H1 (cell line): ENCODE measurements around the gene HERC4. TPM values are rescaled to one million over a fixed set of nuclear protein-coding genes. Genes with fewer than 3 reads are reported as not detected.
A peak's percentile ranks its signal among the peaks of the same experiment; 100 is the strongest.

Source experiments
- CTCF ChIA-PET: fragments of 300-600 bp; sonication (Branson Sonifier 250); formaldehyde crosslinking; loops from one replicate; lab custom pipeline; 2021; ENCODE audit not compliant: partially characterized antibody; lab: Charles Lee
- POLR2A ChIA-PET: fragments of 300-600 bp; sonication (Branson Sonifier 250); formaldehyde crosslinking; loops from one replicate; lab custom pipeline; 2021; ENCODE audit warnings: inconsistent platforms; ENCODE audit not compliant: partially characterized antibody; lab: Charles Lee
- DNase-seq, 2 experiments: peaks; one replicate each; pipeline versions ENCODE4 v3.0.0 to v3.0.0-alpha.2; 2010 to 2022; ENCODE audit warnings: low spot score in 2 of 2, low read depth in 1 of 2, mixed read lengths in 1 of 2
- FAIRE-seq: peaks from 2 replicates; lab custom pipeline; 2011; peaks lifted over from hg19 to GRCh38; lab: Jason Lieb, UNC
- H2AFZ ChIP-seq: 2 replicates; pipeline ENCODE4 v1.8.1; 2012; ENCODE audit warnings: low read length, inconsistent platforms
- H2AK5ac ChIP-seq: 2 replicates; pipeline ENCODE4 v1.6.1; 2013; ENCODE audit warnings: low read depth, low read length
- H2BK120ac ChIP-seq: replicated peaks from 2 replicates; pipeline ENCODE3; 2013; ENCODE audit warnings: low read depth, low read length, inconsistent platforms
- H2BK12ac ChIP-seq: 2 replicates; pipeline ENCODE4 v1.6.1; 2013; ENCODE audit warnings: low read depth, low read length
- H2BK15ac ChIP-seq: 2 replicates; pipeline ENCODE4 v1.6.1; 2013; ENCODE audit warnings: low read length
- H2BK20ac ChIP-seq: 2 replicates; pipeline ENCODE4 v1.6.1; 2013; ENCODE audit warnings: low read length
- H2BK5ac ChIP-seq: 2 replicates; pipeline ENCODE4 v1.6.1; 2013; ENCODE audit warnings: low read depth, low read length
- H3K14ac ChIP-seq: 2 replicates; pipeline ENCODE4 v1.6.1; 2013; ENCODE audit warnings: inconsistent platforms; ENCODE audit not compliant: insufficient read length
- H3K18ac ChIP-seq: 2 replicates; pipeline ENCODE4 v1.6.1; 2013; ENCODE audit warnings: low read length; ENCODE audit errors: extremely low read depth
- H3K23ac ChIP-seq: 2 replicates; pipeline ENCODE4 v1.6.1; 2013; ENCODE audit warnings: inconsistent platforms; ENCODE audit not compliant: insufficient read length
- H3K23me2 ChIP-seq: 2 replicates; pipeline ENCODE4 v1.6.1; 2013; ENCODE audit warnings: low read depth, low read length
- H3K27ac ChIP-seq: 2 replicates; pipeline ENCODE4 v1.6.1; 2011; ENCODE audit warnings: low read depth, low read length, inconsistent platforms
- H3K27me3 ChIP-seq, 4 experiments: replicated peaks in 1 of 4; 1 replicate in 1 of 4; 2 replicates in 3 of 4; pipeline versions ENCODE4 v1.6.1 to v1.8.1; 2011 to 2013; ENCODE audit warnings: low read length in 3 of 4, mild to moderate bottlenecking in 3 of 4, inconsistent platforms in 2 of 4, mixed read lengths in 2 of 4, moderate library complexity in 1 of 4; ENCODE audit not compliant: control insufficient read depth in 3 of 4, insufficient read depth in 3 of 4; ENCODE audit errors: extremely low read depth in 1 of 4
- H3K36me3 ChIP-seq, 4 experiments: 2 replicates each; pipeline versions ENCODE4 v1.6.1 to v1.8.1; 2011 to 2013; ENCODE audit warnings: mild to moderate bottlenecking in 4 of 4, low read length in 3 of 4, moderate library complexity in 2 of 4, control low read depth in 1 of 4, inconsistent platforms in 1 of 4; ENCODE audit not compliant: insufficient read depth in 4 of 4, control insufficient read depth in 2 of 4
- H3K4ac ChIP-seq: replicated peaks from 2 replicates; pipeline ENCODE3; 2013; ENCODE audit warnings: low read length, low read depth, mixed read lengths, inconsistent platforms; ENCODE audit not compliant: insufficient read length
- H3K4me1 ChIP-seq, 4 experiments: replicated peaks in 1 of 4; 1 replicate in 1 of 4; 2 replicates in 3 of 4; pipeline versions ENCODE4 v1.6.1 to v1.8.1; 2011 to 2013; ENCODE audit warnings: low read length in 3 of 4, inconsistent platforms in 2 of 4, mixed read lengths in 1 of 4; ENCODE audit not compliant: insufficient read depth in 4 of 4, control insufficient read depth in 3 of 4
- H3K4me2 ChIP-seq, 2 experiments: 2 replicates each; pipeline versions ENCODE4 v1.6.1 to v1.8.1; 2011 to 2013; ENCODE audit warnings: low read depth in 2 of 2, low read length in 2 of 2, control low read depth in 1 of 2, inconsistent platforms in 1 of 2, mild to moderate bottlenecking in 1 of 2; ENCODE audit not compliant: insufficient read depth in 1 of 2
- H3K4me3 ChIP-seq, 4 experiments: fragments of 200-600, 300-600 bp in 1 of 4; sonication (generic), shearing (Covaris generic), sonication (Bioruptor Twin) in 1 of 4; 2 replicates each; pipeline versions ENCODE4 v1.5.1 to v1.8.1; 2011 to 2016; ENCODE audit warnings: low read length in 4 of 4, low read depth in 3 of 4, control low read depth in 2 of 4, inconsistent platforms in 2 of 4, mild to moderate bottlenecking in 2 of 4, mixed read lengths in 1 of 4, moderate library complexity in 1 of 4; ENCODE audit not compliant: insufficient read depth in 2 of 4; ENCODE audit errors: extremely low read depth in 1 of 4
- H3K56ac ChIP-seq: replicated peaks from 2 replicates; pipeline ENCODE3; 2013; ENCODE audit warnings: low read depth, mild to moderate bottlenecking, mixed read lengths, low read length, inconsistent platforms; ENCODE audit not compliant: insufficient read length
- H3K79me1 ChIP-seq: 2 replicates; pipeline ENCODE4 v1.6.1; 2013; ENCODE audit warnings: low read depth, low read length, control low read depth
- H3K79me2 ChIP-seq, 2 experiments: 2 replicates each; pipeline versions ENCODE4 v1.6.1 to v1.8.1; 2012 to 2013; ENCODE audit warnings: low read length in 2 of 2, mild to moderate bottlenecking in 2 of 2, inconsistent platforms in 1 of 2; ENCODE audit not compliant: insufficient read depth in 2 of 2, control insufficient read depth in 1 of 2
- H3K9ac ChIP-seq, 4 experiments: replicated peaks in 1 of 4; 1 replicate in 1 of 4; 2 replicates in 3 of 4; pipeline versions ENCODE4 v1.6.1 to v1.8.1; 2011 to 2013; ENCODE audit warnings: low read depth in 3 of 4, low read length in 3 of 4, control low read depth in 2 of 4, mild to moderate bottlenecking in 2 of 4, moderate library complexity in 2 of 4, inconsistent platforms in 1 of 4; ENCODE audit errors: extremely low read depth in 1 of 4
- H3K9me3 ChIP-seq, 2 experiments: 2 replicates each; pipeline versions ENCODE4 v1.6.1 to v1.8.1; 2012 to 2013; ENCODE audit warnings: mild to moderate bottlenecking in 2 of 2, moderate library complexity in 2 of 2, control low read depth in 1 of 2, inconsistent platforms in 1 of 2, low read depth in 1 of 2, low read length in 1 of 2, mixed read lengths in 1 of 2; ENCODE audit not compliant: insufficient read depth in 2 of 2
- H4K20me1 ChIP-seq, 2 experiments: replicated peaks in 1 of 2; 2 replicates each; pipeline versions ENCODE3 to v1.8.1; 2011 to 2013; ENCODE audit warnings: inconsistent platforms in 2 of 2, low read length in 2 of 2, mild to moderate bottlenecking in 1 of 2; ENCODE audit not compliant: insufficient read depth in 2 of 2, control insufficient read depth in 1 of 2
- H4K5ac ChIP-seq: 2 replicates; pipeline ENCODE4 v1.6.1; 2013; ENCODE audit warnings: low read length, low read depth, mixed read lengths, inconsistent platforms; ENCODE audit not compliant: insufficient read length
- H4K8ac ChIP-seq: 2 replicates; pipeline ENCODE4 v1.8.0; 2013; ENCODE audit warnings: mild to moderate bottlenecking, moderate library complexity, low read length, inconsistent platforms; ENCODE audit not compliant: insufficient read depth; ENCODE audit errors: extremely low read depth
- H4K91ac ChIP-seq: replicated peaks from 2 replicates; pipeline ENCODE3; 2013; ENCODE audit warnings: low read length, mixed read lengths, inconsistent platforms; ENCODE audit not compliant: insufficient read length
- BCL11A ChIP-seq, 2 experiments: IDR thresholded peaks; one replicate each; pipeline ENCODE4 v1.6.1; 2011; ENCODE audit warnings: low read depth in 2 of 2, low read length in 2 of 2, mild to moderate bottlenecking in 2 of 2
- BRCA1 ChIP-seq: IDR thresholded peaks from 2 replicates; pipeline ENCODE4 v1.6.1; 2012; ENCODE audit warnings: low read depth, low read length, improper control_type of control experiment
- EZH2 ChIP-seq: fragments of 200-600 bp; sonication (generic); IDR thresholded peaks from 2 replicates; pipeline ENCODE4 v1.7.1; 2012; ENCODE audit warnings: low read depth, mild to moderate bottlenecking, moderate library complexity, low read length, inconsistent platforms; ENCODE audit not compliant: severe bottlenecking
- JUND ChIP-seq: IDR thresholded peaks from 2 replicates; pipeline ENCODE4 v1.6.1; 2011; ENCODE audit warnings: mild to moderate bottlenecking, improper control_type of control experiment, low read length
- KDM4A ChIP-seq: IDR thresholded peaks from one replicate; pipeline ENCODE4 v1.7.1; 2012; ENCODE audit warnings: low read depth, mild to moderate bottlenecking, moderate library complexity, low read length, inconsistent platforms; ENCODE audit not compliant: severe bottlenecking
- POLR2A ChIP-seq, 2 experiments: IDR thresholded peaks; 1 replicate in 1 of 2; 2 replicates in 1 of 2; pipeline ENCODE4 v1.6.1; 2011; ENCODE audit warnings: low read depth in 2 of 2, low read length in 2 of 2, mild to moderate bottlenecking in 2 of 2; ENCODE audit errors: control extremely low read depth in 1 of 2
- POLR2AphosphoS5 ChIP-seq: IDR thresholded peaks from 2 replicates; pipeline ENCODE4 v1.6.1; 2011; ENCODE audit warnings: low read depth, low read length
- SP1 ChIP-seq: IDR thresholded peaks from 2 replicates; pipeline ENCODE4 v1.6.1; 2011; ENCODE audit warnings: low read depth, low read length
- ZNF274 ChIP-seq: IDR thresholded peaks from 2 replicates; pipeline ENCODE4 v1.7.0; 2012; ENCODE audit warnings: low read length, borderline replicate concordance; ENCODE audit errors: extremely low read depth
- WGBS, 2 experiments: shearing (Covaris generic) in 1 of 2; methylation state at CpG; one replicate each; pipeline versions ENCODE4 v1.1.6 to v1.1.7; 2013 to 2015; ENCODE audit warnings: low lambda C conversion rate in 2 of 2, mixed read lengths in 2 of 2, inconsistent platforms in 1 of 2, low coverage in 1 of 2, missing lambda C conversion rate in 1 of 2; ENCODE audit not compliant: insufficient replicate concordance in 2 of 2, insufficient coverage in 1 of 2, insufficient read length in 1 of 2; ENCODE audit errors: extremely low coverage in 1 of 2, missing lambda C conversion rate in 1 of 2; 5-methylcytosine and 5-hydroxymethylcytosine counted together
- polyA plus RNA-seq, 7 experiments: library from polyadenylated mRNA; depleted of rRNA in 3 of 7; stranded (reverse) in 5 of 7; unstranded in 2 of 7; fragments of >200 nt in 5 of 7; fragments of 200-250 nt in 2 of 7; gene quantifications; 1 replicate in 5 of 7; 2 replicates in 1 of 7; 4 replicates in 1 of 7; pipeline versions ENCODE4 v1.2.1 to v1.2.3, GENCODE V29; 2011 to 2013; ENCODE audit warnings: missing spikeins in 2 of 7, mixed read lengths in 2 of 7
- total RNA-seq: library from RNA; stranded (reverse); fragmentation: NEBNext Ultra II Directional; extraction: Animal tissue kit (Norgen Biotek cat#: 25700); gene quantifications from 2 replicates; pipeline ENCODE4 v1.2.1, GENCODE V29; 2021
- TF ChIP-seq, protein P1 (sequence below): IDR thresholded peaks from 2 replicates; pipeline ENCODE4 v1.6.1; 2012; ENCODE audit warnings: low read length, inconsistent platforms

HERC4 gene
- total and polyA plus RNA-seq, 2 of the 8 experiments (the other 6 are each of a cell fraction or from before 2014, with no cell fraction given): 7.5 to 44.0 TPM

- H2BK12ac ChIP-seq: no peak overlapping the region
- no peak overlapping the region for H2BK20ac ChIP-seq
- no peak overlapping the region for H4K8ac ChIP-seq
- no peak overlapping the region for H2BK5ac ChIP-seq
- H3K23me2 ChIP-seq: peaks cover 4% of the 10 kb centered on the region
- peaks cover 0 to 3% of the 10 kb centered on the region in 2 experiments for H4K20me1 ChIP-seq
- H2BK120ac ChIP-seq: no peak overlapping the region
- peak overlapping the region; percentile 65 to 68 for H3K4me2 ChIP-seq
- H4K5ac ChIP-seq: no peak overlapping the region
- no peak overlapping the region for H4K91ac ChIP-seq
- peak overlapping the region in 1 of 4 experiments; percentile 79; a peak in 2 of 7 replicates for H3K9ac ChIP-seq
- FAIRE-seq (no peak), DNase-seq (no peak)
- ChIA-PET CTCF (no interaction called here), POLR2A (no interaction called here)
- no peak overlapping the region for H2AK5ac ChIP-seq
- H3K4ac ChIP-seq: no peak overlapping the region
- H3K36me3 ChIP-seq: peaks cover 0 to 32% (median 0%) of the 10 kb centered on the region in 4 experiments; a peak in 3 of 8 replicates
- H3K56ac ChIP-seq: no peak overlapping the region
- H3K9me3 ChIP-seq: no peaks in the 10 kb centered on the region
- peaks cover 0 to 55% of the 10 kb centered on the region in 2 experiments; a peak in 3 of 4 replicates for H3K79me2 ChIP-seq
- H3K79me1 ChIP-seq: peaks cover 3% of the 10 kb centered on the region
- 16% methylated on average over 3 of the region's 3 CpGs; no CpG with 5 or more reads in 1 of the 2 experiments for WGBS, 2 experiments
- no peak overlapping the region for H3K14ac ChIP-seq
- H2BK15ac ChIP-seq: no peak overlapping the region
- H3K4me1 ChIP-seq: peaks cover 0 to 10% (median 2%) of the 10 kb centered on the region in 4 experiments; a peak in 2 of 7 replicates
- H3K18ac ChIP-seq: no peak overlapping the region
- peak overlapping the region; percentile 78 to 92 (median 87) for H3K4me3 ChIP-seq
- TF ChIP-seq EZH2 (no peak), BRCA1 (no peak), ZNF274 (no peak), BCL11A (IDR thresholded peaks at IDR 0.05; ENCODE audit: low read depth in 2 of 2, low read length in 2 of 2) (no peak), KDM4A (no peak), JUND (no peak), SP1 (no peak), POLR2AphosphoS5 (no peak), POLR2A (IDR thresholded peaks at IDR 0.05; ENCODE audit: control extremely low read depth in 1 of 2, low read depth in 2 of 2, low read length in 2 of 2) (no peak)
- TF ChIP-seq, protein P1, sequence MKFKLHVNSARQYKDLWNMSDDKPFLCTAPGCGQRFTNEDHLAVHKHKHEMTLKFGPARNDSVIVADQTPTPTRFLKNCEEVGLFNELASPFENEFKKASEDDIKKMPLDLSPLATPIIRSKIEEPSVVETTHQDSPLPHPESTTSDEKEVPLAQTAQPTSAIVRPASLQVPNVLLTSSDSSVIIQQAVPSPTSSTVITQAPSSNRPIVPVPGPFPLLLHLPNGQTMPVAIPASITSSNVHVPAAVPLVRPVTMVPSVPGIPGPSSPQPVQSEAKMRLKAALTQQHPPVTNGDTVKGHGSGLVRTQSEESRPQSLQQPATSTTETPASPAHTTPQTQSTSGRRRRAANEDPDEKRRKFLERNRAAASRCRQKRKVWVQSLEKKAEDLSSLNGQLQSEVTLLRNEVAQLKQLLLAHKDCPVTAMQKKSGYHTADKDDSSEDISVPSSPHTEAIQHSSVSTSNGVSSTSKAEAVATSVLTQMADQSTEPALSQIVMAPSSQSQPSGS: no peak
- no peak overlapping the region for H2AFZ ChIP-seq
- no peak overlapping the region for H3K27ac ChIP-seq
- H3K27me3 ChIP-seq: no peaks in the 10 kb centered on the region
- H3K23ac ChIP-seq: no peak overlapping the region
Observed at GRCh38 chr10:68073631-68074030, 1.5 kb downstream of the HERC4 start.
